G401 (cell line): Measurements from ENCODE around the gene MGA. TPM values are rescaled to one million over a fixed set of nuclear protein-coding genes. Genes with fewer than 3 reads are reported as not detected.

ENCODE experiments used
- DNase-seq: peaks from one replicate; pipeline ENCODE4 v3.0.0-alpha.2; 2015; ENCODE audit warnings: low spot score
- in situ Hi-C: cut with HindIII; loops from 2 replicates; pipeline ENCODE4 v1.10.0; 2016; ENCODE audit warnings: low sequenced_read_pairs, mixed read lengths
- total RNA-seq: library from RNA; depleted of rRNA; stranded (reverse); fragments of >200 nt; shearing (Covaris generic); gene quantifications from 2 replicates; pipeline ENCODE4 v1.2.3, GENCODE V29; 2014

MGA gene
- total RNA-seq, 1 experiment from 2014 or later, result 22.0 TPM

- in situ Hi-C loops, result no loop called here
Measured at GRCh38 chr15:41774882-41775417, 114.7 kb downstream of the MGA start.

GRCh38 chr15:41775651-41776050, 115.4 kb downstream of the MGA start:
- DNase-seq, result peak; percentile 43
- in situ Hi-C loops, result no loop called here

More at GRCh38 chr15:41774882-41775417, 114.7 kb downstream of the MGA start:
- DNase-seq, result peak; percentile 56

- no peak for DNase-seq
- in situ Hi-C loops, result no loop called here
Measured at GRCh38 chr15:41777421-41777973, 117.3 kb downstream of the MGA start.

GRCh38 chr15:41778521-41778920, 118.3 kb downstream of the MGA start:
- DNase-seq, result no peak
- in situ Hi-C loops, result no loop called here

- no peak for DNase-seq
- in situ Hi-C loops, result no loop called here
Measured at GRCh38 chr15:41779662-41780157, 119.5 kb downstream of the MGA start.

GRCh38 chr15:41780266-41780665, 120.1 kb downstream of the MGA start:
- no peak for DNase-seq
- in situ Hi-C loops, result no loop called here

- in situ Hi-C loops, result no loop called here
Measured at GRCh38 chr15:41780727-41781126, 120.5 kb downstream of the MGA start.

GRCh38 chr15:41782371-41783282, 122.4 kb downstream of the MGA start:
- no peak for DNase-seq
- in situ Hi-C loops, result no loop called here

More at GRCh38 chr15:41780727-41781126, 120.5 kb downstream of the MGA start:
- no peak for DNase-seq

GRCh38 chr15:41783296-41783695, 123.1 kb downstream of the MGA start:
- DNase-seq, result peak; percentile 90
- in situ Hi-C loops, result no loop called here

- no peak for DNase-seq
- in situ Hi-C loops, result no loop called here
Measured at GRCh38 chr15:41788262-41788661, 128.1 kb downstream of the MGA start.

GRCh38 chr15:41789236-41789635, 129.0 kb downstream of the MGA start:
- DNase-seq, result no peak
- in situ Hi-C loops, result no loop called here

- in situ Hi-C loops, result no loop called here
Measured at GRCh38 chr15:41789662-41790061, 129.5 kb downstream of the MGA start.

GRCh38 chr15:41790169-41790568, 130.0 kb downstream of the MGA start:
- no peak for DNase-seq
- in situ Hi-C loops, result no loop called here

More at GRCh38 chr15:41789662-41790061, 129.5 kb downstream of the MGA start:
- DNase-seq, result no peak

GRCh38 chr15:41790756-41791546, 130.7 kb downstream of the MGA start:
- DNase-seq, result no peak
- in situ Hi-C loops, result no loop called here

GRCh38 chr15:41791547-41791937, 131.3 kb downstream of the MGA start:
- in situ Hi-C loops, result no loop called here
- DNase-seq, result no peak

- in situ Hi-C loops, result no loop called here
- DNase-seq, result no peak
Measured at GRCh38 chr15:41792000-41792637, 131.9 kb downstream of the MGA start.

- in situ Hi-C loops, result no loop called here
- DNase-seq, result no peak
Measured at GRCh38 chr15:41794081-41794480, 133.9 kb downstream of the MGA start.

GRCh38 chr15:41795996-41796856, 136.0 kb downstream of the MGA start:
- in situ Hi-C loops, result no loop called here
- DNase-seq, result no peak
